ENCODE results near the gene KCNK18. TPM values are rescaled to one million over a fixed set of nuclear protein-coding genes. Genes with fewer than 3 reads are reported as not detected.

The KCNK18 gene
- total RNA-seq, 1 donor from 2014 or later = not detected

DNA sequence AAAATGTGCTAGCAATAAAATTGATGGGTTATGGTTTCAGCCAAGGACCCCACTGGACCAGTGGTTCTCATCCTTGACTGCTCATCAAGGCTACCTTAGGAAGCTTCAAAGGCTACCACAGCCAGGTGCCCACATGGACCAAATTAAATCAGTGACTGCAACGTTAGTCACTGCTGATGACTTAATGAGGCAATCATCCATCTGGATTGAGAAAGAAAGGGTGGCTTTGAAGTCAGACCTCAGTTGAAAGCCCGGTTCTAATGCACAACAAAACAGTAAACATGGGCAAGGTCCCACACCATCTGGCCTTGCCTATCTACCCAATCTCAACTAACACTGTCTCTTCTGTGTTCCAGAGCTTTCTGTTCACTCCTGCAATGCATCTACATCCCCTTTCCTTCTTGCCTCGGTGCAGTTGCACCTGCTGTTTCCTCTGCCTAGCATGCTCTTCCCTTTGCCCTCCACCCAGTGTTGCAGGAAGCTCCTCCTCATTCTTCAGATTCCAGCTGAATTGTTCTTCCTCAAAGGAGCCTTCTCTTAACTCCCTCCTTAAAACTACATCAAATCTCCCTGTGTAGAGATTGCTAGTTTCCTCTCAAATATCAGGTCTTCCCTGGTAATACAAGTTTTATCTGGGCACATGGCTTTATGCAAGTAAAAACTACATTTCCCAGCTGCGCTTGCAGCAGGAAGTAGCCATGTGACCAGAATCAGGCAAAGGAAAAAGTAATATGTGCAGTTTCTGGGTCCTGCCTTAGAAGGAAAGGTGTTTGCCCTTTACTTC lies 10.3 kb upstream of the KCNK18 start:
- Histone ChIP-seq H3K27me3 (ENCODE audit: control insufficient read depth, insufficient read depth, low read length) (peaks cover 4% of the 10 kb centered on the region), H3K4me3 (ENCODE audit: low read depth, low read length) (no peak overlapping the region), H3K36me3 (ENCODE audit: control insufficient read depth, insufficient read depth, low read length) (no peaks in the 10 kb centered on the region)
- TF ChIP-seq, protein P1, sequence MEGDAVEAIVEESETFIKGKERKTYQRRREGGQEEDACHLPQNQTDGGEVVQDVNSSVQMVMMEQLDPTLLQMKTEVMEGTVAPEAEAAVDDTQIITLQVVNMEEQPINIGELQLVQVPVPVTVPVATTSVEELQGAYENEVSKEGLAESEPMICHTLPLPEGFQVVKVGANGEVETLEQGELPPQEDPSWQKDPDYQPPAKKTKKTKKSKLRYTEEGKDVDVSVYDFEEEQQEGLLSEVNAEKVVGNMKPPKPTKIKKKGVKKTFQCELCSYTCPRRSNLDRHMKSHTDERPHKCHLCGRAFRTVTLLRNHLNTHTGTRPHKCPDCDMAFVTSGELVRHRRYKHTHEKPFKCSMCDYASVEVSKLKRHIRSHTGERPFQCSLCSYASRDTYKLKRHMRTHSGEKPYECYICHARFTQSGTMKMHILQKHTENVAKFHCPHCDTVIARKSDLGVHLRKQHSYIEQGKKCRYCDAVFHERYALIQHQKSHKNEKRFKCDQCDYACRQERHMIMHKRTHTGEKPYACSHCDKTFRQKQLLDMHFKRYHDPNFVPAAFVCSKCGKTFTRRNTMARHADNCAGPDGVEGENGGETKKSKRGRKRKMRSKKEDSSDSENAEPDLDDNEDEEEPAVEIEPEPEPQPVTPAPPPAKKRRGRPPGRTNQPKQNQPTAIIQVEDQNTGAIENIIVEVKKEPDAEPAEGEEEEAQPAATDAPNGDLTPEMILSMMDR (IDR thresholded peaks at IDR 0.05; ENCODE audit: insufficient read depth, low read length, severe bottlenecking) = no peak
- FAIRE-seq = peak; percentile 77
- peak; percentile 92 for DNase-seq (ENCODE audit: low read depth)

DNA sequence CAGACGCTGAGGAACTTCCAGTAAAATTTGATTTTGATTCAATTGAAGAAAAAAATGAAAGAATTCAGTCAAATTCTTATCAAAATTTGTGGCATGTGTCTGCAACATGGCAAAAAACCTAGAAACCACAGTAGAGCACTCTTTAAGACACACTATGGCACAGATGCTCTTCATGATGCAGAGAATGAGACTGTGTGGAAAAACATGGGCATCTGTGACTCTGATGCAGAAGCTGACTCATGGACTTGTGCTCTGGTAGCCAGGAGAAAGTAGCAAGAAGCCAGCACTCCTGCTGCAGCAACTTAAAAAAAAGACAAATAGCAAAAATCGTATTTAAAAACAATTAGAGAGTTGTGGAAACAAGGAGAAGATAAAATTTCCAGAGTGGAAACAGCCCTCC lies 8.9 kb upstream of the KCNK18 start:
- FAIRE-seq (no peak), DNase-seq (ENCODE audit: low read depth) (no peak)
- Histone ChIP-seq H3K4me3 (ENCODE audit: low read depth, low read length) (no peak overlapping the region), H3K36me3 (ENCODE audit: control insufficient read depth, insufficient read depth, low read length) (no peaks in the 10 kb centered on the region), H3K27me3 (ENCODE audit: control insufficient read depth, insufficient read depth, low read length) (peaks cover 2% of the 10 kb centered on the region)
- TF ChIP-seq, protein P1 (IDR thresholded peaks at IDR 0.05; ENCODE audit: insufficient read depth, low read length, severe bottlenecking) = no peak

DNA sequence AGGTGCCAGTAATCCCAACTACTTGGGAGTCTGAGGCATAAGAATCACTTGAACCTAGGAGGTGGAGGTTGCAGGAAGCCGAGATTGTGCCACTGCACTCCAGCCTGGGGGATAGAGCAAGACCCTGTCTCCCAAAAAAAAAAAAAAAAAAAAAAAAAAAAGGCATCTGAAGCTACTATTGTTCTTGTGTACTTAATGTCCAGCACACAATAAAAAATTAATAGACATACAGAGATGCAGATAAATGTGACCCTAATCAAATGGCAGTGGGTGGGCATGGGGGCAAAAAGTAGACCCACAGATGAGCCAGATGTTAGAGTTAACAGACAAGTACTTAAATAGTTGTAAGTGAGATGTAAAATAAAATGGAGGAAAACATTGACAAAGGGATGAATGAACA lies 7.7 kb upstream of the KCNK18 start:
- TF ChIP-seq, protein P1 (IDR thresholded peaks at IDR 0.05; ENCODE audit: insufficient read depth, low read length, severe bottlenecking) = no peak
- Histone ChIP-seq H3K27me3 (ENCODE audit: control insufficient read depth, insufficient read depth, low read length) (no peaks in the 10 kb centered on the region), H3K4me3 (ENCODE audit: low read depth, low read length) (no peak overlapping the region), H3K36me3 (ENCODE audit: control insufficient read depth, insufficient read depth, low read length) (no peaks in the 10 kb centered on the region)
- DNase-seq (ENCODE audit: low read depth) (no peak), FAIRE-seq (no peak)

DNA sequence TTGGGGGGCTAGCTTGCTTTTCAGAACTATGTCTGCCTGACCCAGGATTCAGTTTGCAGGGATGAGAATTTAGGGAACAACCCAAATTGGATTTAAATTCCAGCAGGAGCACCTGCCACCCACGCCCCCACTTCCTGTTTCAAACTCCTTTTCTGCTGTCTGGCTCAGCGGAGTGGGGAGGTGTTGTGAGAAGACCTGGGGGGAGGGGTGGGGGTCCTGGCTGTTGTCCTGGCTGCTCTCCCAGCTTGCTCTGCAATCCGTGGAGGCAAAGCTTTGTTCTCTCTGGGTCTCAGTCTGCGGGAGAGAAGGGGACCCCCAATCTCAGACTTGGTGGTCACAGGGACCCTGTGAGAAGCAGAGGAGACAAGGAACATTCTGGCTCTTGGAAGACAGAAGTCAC lies 799 bp downstream of the KCNK18 start:
- TF ChIP-seq, protein P1 (IDR thresholded peaks at IDR 0.05; ENCODE audit: insufficient read depth, low read length, severe bottlenecking) = no peak
- H3K36me3 ChIP-seq (ENCODE audit: control insufficient read depth, insufficient read depth, low read length) = no peaks in the 10 kb centered on the region
- H3K4me3 ChIP-seq (ENCODE audit: low read depth, low read length) = no peak overlapping the region
- DNase-seq (ENCODE audit: low read depth) (no peak), FAIRE-seq (no peak)
- peaks cover 2% of the 10 kb centered on the region for H3K27me3 ChIP-seq (ENCODE audit: control insufficient read depth, insufficient read depth, low read length)

DNA sequence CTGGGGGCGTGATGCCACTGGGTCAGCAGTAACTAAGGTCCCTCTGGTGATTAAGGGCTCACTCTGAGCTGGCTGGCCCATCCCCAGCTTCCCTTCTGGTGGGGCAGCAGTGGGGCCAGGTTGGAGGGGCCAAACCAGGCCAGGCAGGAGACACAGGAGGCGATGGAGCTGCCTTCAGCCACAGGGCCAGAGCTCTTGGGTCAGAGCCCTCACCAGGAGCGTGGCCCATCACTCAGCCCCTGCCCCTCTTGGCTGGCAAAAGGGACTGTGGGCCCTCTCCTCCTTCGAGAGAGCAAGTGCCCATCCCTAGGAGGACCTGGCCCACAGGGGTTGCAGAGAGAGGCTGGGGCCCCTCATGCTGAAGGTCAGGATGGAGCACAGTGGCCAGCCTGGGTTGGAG lies 4.5 kb downstream of the KCNK18 start:
- DNase-seq (ENCODE audit: low read depth) (no peak), FAIRE-seq (no peak)
- TF ChIP-seq, protein P1 (IDR thresholded peaks at IDR 0.05; ENCODE audit: insufficient read depth, low read length, severe bottlenecking) = no peak
- Histone ChIP-seq H3K4me3 (ENCODE audit: low read depth, low read length) (no peak overlapping the region), H3K27me3 (ENCODE audit: control insufficient read depth, insufficient read depth, low read length) (peaks cover 2% of the 10 kb centered on the region), H3K36me3 (ENCODE audit: control insufficient read depth, insufficient read depth, low read length) (no peaks in the 10 kb centered on the region)

DNA sequence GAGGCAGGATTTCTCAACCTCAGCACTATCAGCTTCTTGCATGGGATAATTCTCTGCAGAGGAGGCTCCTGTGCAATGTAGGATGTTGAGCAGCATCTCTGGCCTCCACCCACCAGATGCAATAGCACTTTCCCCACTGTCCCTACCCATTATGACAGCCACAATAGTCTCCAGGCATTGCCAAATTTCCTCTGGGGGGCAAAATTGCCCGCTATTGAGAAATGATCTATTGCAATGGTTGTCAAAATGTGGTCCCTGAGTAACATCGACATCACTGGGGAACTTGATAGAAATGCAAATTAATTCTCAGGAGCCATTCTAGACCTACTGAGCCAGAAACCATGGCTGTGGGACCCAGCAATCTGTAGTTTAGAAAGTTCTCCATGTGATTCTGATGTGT lies 7.0 kb downstream of the KCNK18 start:
- DNase-seq (ENCODE audit: low read depth) = no peak
- Histone ChIP-seq H3K4me3 (ENCODE audit: low read depth, low read length) (no peak overlapping the region), H3K27me3 (ENCODE audit: control insufficient read depth, insufficient read depth, low read length) (peaks cover 2% of the 10 kb centered on the region), H3K36me3 (ENCODE audit: control insufficient read depth, insufficient read depth, low read length) (no peaks in the 10 kb centered on the region)
- TF ChIP-seq, protein P1 (IDR thresholded peaks at IDR 0.05; ENCODE audit: insufficient read depth, low read length, severe bottlenecking) = no peak
- no peak for FAIRE-seq
